Loucy (cell line): ENCODE results near the gene PSME3.

Experiments
- H2AFZ ChIP-seq: fragments of 200-600 bp; sonication (generic); 2 replicates; pipeline ENCODE4 v1.6.0; 2016; ENCODE audit warnings: antibody characterized with exemption, mild to moderate bottlenecking, low read length, moderate library complexity
- H3F3A ChIP-seq: fragments of 200-600 bp; 2 replicates; pipeline ENCODE4 v1.6.0; 2016; ENCODE audit warnings: antibody characterized with exemption, low read depth, mild to moderate bottlenecking
- H3K27me3 ChIP-seq: fragments of 200-600 bp; sonication (generic); 2 replicates; pipeline ENCODE4 v1.6.1; 2014; ENCODE audit warnings: low read length, mild to moderate bottlenecking; ENCODE audit not compliant: insufficient read depth, poor library complexity, severe bottlenecking
- H3K36me3 ChIP-seq: fragments of 200-600 bp; sonication (generic); 2 replicates; pipeline ENCODE4 v1.6.1; 2016; ENCODE audit warnings: low read length; ENCODE audit not compliant: insufficient read depth
- H3K4me1 ChIP-seq: fragments of 200-600 bp; sonication (generic); 2 replicates; pipeline ENCODE4 v1.5.1; 2014; ENCODE audit warnings: low read length, mild to moderate bottlenecking; ENCODE audit not compliant: insufficient read depth, poor library complexity, severe bottlenecking
- H3K4me2 ChIP-seq: fragments of 200-600 bp; sonication (generic); 2 replicates; pipeline ENCODE4 v1.6.0; 2014; ENCODE audit warnings: antibody characterized with exemption, low read length, low read depth, mild to moderate bottlenecking; ENCODE audit not compliant: poor library complexity, severe bottlenecking
- H3K4me3 ChIP-seq: fragments of 200-600 bp; sonication (generic); 2 replicates; pipeline ENCODE4 v1.5.1; 2014; ENCODE audit warnings: low read length, mild to moderate bottlenecking, mixed read lengths; ENCODE audit not compliant: poor library complexity, severe bottlenecking
- H3K79me2 ChIP-seq: fragments of 200-600 bp; sonication (generic); 2 replicates; pipeline ENCODE4 v1.6.1; 2014; ENCODE audit warnings: low read length; ENCODE audit not compliant: insufficient read depth
- H3K9ac ChIP-seq: fragments of 200-600 bp; sonication (generic); 2 replicates; pipeline ENCODE4 v1.6.0; 2014; ENCODE audit warnings: mild to moderate bottlenecking, low read depth, low read length, moderate library complexity; ENCODE audit not compliant: poor library complexity, severe bottlenecking
- H3K9me2 ChIP-seq: fragments of 200-600 bp; sonication (generic); replicated peaks from 2 replicates; pipeline ENCODE4 v1.6.1; 2016; ENCODE audit warnings: low read depth, low read length, mixed read lengths
- H3K9me3 ChIP-seq: fragments of 200-600 bp; sonication (generic); 2 replicates; pipeline ENCODE4 v1.6.1; 2014; ENCODE audit warnings: mild to moderate bottlenecking, antibody characterized with exemption, low read length, low read depth; ENCODE audit not compliant: insufficient read depth
- H4K20me1 ChIP-seq: fragments of 200-600 bp; sonication (generic); 2 replicates; pipeline ENCODE4 v1.6.0; 2014; ENCODE audit warnings: antibody characterized with exemption, low read length, mild to moderate bottlenecking; ENCODE audit not compliant: insufficient read depth, poor library complexity, severe bottlenecking
- CTCF ChIP-seq: fragments of 200-600 bp; sonication (generic); conservative IDR thresholded peaks from 2 replicates; pipeline ENCODE4 v1.5.1; 2014; ENCODE audit warnings: mild to moderate bottlenecking, antibody characterized with exemption, low read length
- EZH2phosphoT487 ChIP-seq: fragments of 200-600 bp; IDR thresholded peaks from 2 replicates; pipeline ENCODE4 v1.6.1; 2018; ENCODE audit warnings: antibody characterized with exemption, mild to moderate bottlenecking, moderate library complexity, borderline replicate concordance

The PSME3 gene

GRCh38 chr17:42889809-42890208 lies 56.6 kb downstream of the PSME3 start:
- no peak overlapping the region for H3K9ac ChIP-seq
- no peaks in the 10 kb centered on the region for H3K9me3 ChIP-seq
- no peak overlapping the region for H3K4me3 ChIP-seq
- H3K4me2 ChIP-seq = no peak overlapping the region
- H3K9me2 ChIP-seq = no peaks in the 10 kb centered on the region
- H3K4me1 ChIP-seq = no peaks in the 10 kb centered on the region
- H4K20me1 ChIP-seq = no peaks in the 10 kb centered on the region
- no peak overlapping the region for H2AFZ ChIP-seq
- no peaks in the 10 kb centered on the region for H3K79me2 ChIP-seq
- no peaks in the 10 kb centered on the region for H3K36me3 ChIP-seq
- TF ChIP-seq CTCF (no peak), EZH2phosphoT487 (no peak)
- no peaks in the 10 kb centered on the region for H3K27me3 ChIP-seq
- H3F3A ChIP-seq = no peaks in the 10 kb centered on the region

GRCh38 chr17:42891539-42892152 lies 58.4 kb downstream of the PSME3 start:
- H3K79me2 ChIP-seq = no peaks in the 10 kb centered on the region
- no peak overlapping the region for H2AFZ ChIP-seq
- H3K36me3 ChIP-seq = no peaks in the 10 kb centered on the region
- H4K20me1 ChIP-seq = no peaks in the 10 kb centered on the region
- H3K9ac ChIP-seq = no peak overlapping the region
- TF ChIP-seq CTCF = no peak
- TF ChIP-seq EZH2phosphoT487 = no peak
- H3K4me3 ChIP-seq = no peak overlapping the region
- no peaks in the 10 kb centered on the region for H3K9me3 ChIP-seq
- no peaks in the 10 kb centered on the region for H3K4me1 ChIP-seq
- H3K27me3 ChIP-seq = no peaks in the 10 kb centered on the region
- H3F3A ChIP-seq = no peaks in the 10 kb centered on the region
- H3K9me2 ChIP-seq = no peaks in the 10 kb centered on the region
- no peak overlapping the region for H3K4me2 ChIP-seq

- H3K9me2 ChIP-seq = no peaks in the 10 kb centered on the region
- no peaks in the 10 kb centered on the region for H3K79me2 ChIP-seq
- no peaks in the 10 kb centered on the region for H4K20me1 ChIP-seq
- no peaks in the 10 kb centered on the region for H3K36me3 ChIP-seq
- H3F3A ChIP-seq = no peaks in the 10 kb centered on the region
- H2AFZ ChIP-seq = peak overlapping the region; percentile 86
- H3K27me3 ChIP-seq = no peaks in the 10 kb centered on the region
- H3K4me3 ChIP-seq = no peak overlapping the region
- no peaks in the 10 kb centered on the region for H3K9me3 ChIP-seq
- no peak for TF ChIP-seq CTCF
- no peak for TF ChIP-seq EZH2phosphoT487
- no peak overlapping the region for H3K4me2 ChIP-seq
- no peaks in the 10 kb centered on the region for H3K4me1 ChIP-seq
- H3K9ac ChIP-seq = no peak overlapping the region
Measured at GRCh38 chr17:42893359-42893758, 60.2 kb downstream of the PSME3 start.
